Left renal pelvis (tissue), 4 donors: ENCODE data around the gene TUBA4A. TPM values are rescaled to one million over a fixed set of nuclear protein-coding genes. Genes with fewer than 3 reads are reported as not detected.
A peak's percentile ranks its signal among the peaks of the same experiment; 100 is the strongest.

ENCODE experiments used
- DNase-seq, 4 donors: peaks; one replicate each; pipeline ENCODE4 v3.0.0-alpha.2; 2013; ENCODE audit warnings: low read depth in 4 of 4, low spot score in 3 of 4
- polyA plus RNA-seq, 4 donors: library from polyadenylated mRNA; unstranded; fragments of 120-200 nt; gene quantifications; one replicate each; pipeline ENCODE4 v1.2.1, GENCODE V29; 2013; ENCODE audit not compliant: insufficient read length in 4 of 4

TUBA4A gene
- polyA plus RNA-seq, result 10 to 100 TPM in 3 of 4 donors, 1 to 10 TPM in 1; 3.4 to 53.8 (median 33.6) TPM

DNA sequence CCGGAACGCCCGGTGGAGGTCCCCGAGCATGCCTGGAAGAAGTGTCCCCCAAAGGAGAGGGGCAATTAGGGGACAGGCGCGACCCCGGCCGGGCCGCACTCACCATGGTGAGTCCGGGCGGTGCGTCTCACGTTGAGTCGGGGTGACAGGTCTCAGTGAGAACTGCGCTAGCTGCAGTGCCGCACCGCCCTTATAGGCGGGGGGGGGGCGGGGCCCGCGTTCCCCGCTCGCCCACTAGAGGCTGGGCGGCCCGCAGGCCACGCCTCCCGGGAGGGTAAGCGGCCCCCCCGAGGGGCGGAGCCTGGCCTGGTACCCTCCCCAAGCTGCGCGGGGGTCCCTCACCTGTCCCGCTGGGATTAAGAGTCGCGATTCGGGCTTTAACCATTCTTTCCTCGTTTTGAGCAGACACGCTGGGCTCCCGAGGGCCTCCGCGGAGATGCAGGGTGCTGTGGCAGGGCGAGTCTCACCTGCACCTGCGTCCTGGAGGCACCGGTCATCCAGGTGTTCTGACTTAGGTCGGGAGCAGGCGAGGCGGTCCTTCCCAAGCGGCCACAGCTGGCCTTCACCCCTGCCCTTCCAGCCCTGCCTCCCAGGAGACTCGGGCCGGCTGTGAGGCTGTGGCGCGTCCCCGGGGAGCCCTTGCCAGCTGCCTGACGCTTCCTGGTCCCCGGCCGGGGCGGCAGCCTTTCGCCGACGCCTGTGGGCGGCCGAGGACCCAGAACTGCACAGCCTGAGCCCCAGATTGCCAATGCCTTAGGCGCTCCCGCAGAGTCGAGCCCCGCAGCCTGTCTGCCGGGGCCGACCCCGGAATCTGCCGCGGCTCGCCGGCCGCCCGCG is at the start of gene TUBA4A:
TSS of gene TUBA4A (minus strand) at position 166 of the 837 bp plus-strand sequence. CDS start at position 106, 60 bp downstream.
- DNase-seq, result no peak

DNA sequence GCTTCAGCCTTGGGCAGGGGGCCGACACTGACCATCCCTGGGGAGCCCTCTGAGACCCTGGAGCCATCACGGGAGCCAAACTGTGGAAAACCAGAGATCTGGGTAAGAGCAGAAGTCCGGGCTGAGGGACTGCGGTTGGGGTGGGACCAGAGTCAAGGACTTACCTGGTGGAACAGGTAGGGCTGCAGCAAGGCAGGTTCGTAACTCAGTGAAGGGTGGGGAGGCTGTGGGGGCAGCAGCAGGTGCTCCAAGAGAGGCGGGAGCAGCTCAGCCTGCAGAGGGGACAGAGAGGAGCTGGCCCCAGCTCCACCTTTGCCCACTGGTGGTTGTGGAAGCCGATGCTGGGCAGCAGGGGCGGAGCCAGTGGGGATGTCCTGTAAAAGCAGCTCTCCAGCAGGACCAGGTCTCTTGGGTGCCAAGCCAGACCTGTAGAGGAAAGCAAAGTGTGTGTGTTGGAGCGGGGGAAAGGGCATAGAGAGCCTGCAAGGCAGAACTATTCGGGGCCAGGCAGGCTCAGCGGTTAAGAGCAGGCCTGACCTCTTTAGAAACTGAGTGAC is 48.8 kb upstream of the TUBA4A start:
- no peak for DNase-seq

DNA sequence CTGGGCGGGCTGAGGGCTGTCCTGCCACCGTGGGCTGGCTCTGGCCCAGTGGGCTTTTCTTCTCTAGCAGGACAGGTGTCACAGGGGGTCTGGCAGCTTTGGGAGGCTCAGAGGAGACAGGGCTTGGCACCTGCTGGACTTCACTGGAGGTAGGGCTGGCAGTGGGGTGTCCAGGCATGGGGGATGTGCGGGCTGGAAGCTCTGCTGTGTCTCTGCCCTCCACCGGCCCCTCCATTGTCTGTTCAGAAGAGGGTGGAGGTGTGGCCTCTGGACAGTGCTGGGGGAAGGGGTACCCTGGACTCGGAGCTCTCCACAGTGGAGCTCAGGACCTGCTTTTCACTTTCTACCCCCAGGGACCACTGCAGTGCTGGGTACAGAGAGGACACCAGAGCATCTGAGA is 46.3 kb upstream of the TUBA4A start:
- no peak for DNase-seq

DNA sequence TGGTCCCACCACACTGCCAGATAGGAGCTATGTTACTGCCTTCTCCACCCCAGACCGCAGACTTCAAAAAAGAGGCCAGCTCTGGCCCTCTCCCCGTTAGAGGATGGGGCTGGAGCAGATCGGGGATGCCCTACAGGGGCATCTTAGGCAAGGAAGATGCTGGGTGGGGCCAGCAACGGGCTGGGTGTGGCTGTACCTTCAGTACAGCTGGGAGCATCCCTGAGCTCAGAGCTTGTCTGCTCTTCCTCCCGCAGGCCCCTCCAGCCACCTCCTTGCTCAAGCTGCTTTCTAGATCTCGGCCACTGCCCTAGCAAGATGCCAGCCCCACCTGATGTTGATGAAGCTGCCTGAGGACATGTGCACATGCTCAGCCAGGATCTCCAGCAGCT is 45.6 kb upstream of the TUBA4A start:
- no peak for DNase-seq

DNA sequence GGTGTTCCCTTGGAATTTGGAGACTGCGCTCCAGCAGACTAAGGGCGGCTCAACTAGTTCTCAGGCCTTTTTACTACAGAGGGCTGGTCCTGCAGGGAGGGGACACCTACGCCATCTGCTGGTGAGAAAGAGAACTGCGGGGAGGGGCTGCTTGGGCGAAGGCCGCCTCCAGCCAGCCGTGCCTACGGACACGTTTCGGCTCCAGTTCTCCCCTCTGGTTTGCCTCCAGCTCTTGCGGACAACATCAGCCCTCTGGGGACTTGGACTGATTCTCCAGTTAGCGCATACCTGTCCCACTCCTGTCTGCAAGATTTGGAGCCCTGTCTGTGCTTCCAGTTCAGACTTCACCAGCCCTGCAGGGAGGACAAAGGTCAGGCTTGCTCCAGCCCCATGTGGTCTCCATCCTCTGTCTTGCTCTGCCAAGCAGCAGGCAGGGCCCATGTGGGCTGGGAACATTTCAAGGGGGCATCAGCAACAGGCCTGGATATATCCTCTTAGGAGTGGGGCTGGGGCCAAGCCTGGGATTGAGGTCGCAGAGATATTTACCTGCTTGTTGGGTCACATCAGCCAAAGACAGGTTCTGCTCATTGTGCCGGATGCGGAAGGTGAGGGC is 45.1 kb upstream of the TUBA4A start:
- DNase-seq, result peak in 2 of 4 donors; percentile 68 to 72

DNA sequence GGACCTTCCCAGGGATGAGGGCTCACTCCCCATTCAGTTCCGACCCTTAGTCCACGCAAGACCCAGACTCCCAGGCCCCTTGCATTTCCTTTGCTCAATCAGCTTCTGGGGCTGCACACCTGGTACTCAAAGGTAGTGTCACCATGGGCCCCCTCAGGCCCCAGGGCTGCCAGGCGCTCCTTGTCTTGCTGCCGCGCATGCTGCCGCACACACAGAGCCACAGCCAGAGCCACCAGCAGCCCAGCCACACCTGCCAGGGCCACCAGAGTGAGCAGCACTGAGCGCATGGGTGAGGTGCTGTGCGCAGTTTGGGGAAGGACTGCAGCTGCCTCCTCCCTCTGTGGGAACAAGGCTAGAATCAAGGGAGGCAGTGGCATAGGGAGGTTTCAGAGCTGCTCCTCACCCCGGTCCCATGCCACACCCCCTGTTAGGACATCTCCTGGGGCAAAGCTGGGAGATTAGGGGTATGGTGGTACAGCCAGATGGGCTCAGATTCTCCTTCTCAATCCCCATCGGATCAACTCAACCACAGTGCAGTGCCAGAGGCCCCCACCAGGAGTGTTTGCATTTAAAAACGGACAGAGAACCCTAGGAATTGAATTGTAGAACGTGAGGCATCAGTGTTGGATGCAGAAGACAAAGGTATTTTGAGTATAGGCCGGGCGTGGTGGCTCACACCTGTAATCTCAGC is 44.2 kb upstream of the TUBA4A start:
- no peak for DNase-seq

DNA sequence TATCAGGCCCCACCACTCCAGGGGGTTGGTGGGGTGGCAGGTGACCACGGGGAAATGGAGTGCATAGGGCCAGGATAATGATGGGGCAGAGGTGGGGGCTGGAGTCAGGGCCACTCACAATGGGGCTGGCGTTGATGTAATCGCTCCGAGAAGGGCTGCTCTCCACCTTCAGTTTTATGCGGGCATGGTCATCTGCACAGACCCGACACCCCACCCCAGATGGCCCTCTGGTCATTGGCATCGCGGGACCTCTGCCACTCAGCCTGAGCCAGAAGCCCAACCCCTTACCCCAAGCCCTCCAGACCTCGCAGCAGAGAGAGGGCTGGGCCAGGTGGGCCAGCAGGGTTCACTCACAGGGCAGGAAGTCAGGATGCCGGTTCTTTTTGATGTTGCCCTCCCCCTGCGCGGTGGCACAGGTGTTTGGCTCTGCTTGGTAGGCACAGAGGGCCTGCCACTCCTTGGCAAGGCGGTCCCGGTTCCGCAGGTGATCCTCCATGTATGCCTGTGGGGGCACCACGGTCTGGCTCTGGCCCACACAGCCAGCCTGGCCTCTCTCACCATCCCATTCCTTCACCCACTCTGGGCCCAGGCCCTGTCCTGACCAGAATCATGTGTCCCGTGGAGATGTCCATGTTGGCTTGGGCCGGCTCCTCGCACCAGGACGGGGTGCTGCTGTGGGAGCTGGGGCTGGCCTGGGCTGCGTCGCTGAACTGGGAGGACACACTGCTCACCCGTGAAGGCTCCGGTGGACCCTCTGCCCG is 43.1 kb upstream of the TUBA4A start:
- no peak for DNase-seq

DNA sequence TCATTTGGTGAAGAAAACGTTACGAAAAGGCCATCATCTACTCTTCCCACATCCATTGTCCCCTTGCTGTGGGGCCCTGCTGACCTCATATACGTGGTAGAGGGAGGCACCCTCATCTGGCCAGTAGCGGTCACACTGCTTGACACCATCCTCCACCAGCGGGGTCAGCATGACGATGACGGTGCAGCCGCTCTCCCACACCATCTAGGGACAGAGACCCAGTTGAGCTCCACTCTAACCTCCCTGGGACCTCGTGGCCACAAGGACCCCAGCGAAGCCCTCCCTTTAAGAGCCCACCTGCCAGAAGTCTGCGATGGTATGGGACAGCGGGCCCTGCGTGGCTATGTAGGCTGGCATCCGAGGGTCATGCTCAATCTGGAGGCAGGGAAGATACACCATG is 42.4 kb upstream of the TUBA4A start:
- no peak for DNase-seq

DNA sequence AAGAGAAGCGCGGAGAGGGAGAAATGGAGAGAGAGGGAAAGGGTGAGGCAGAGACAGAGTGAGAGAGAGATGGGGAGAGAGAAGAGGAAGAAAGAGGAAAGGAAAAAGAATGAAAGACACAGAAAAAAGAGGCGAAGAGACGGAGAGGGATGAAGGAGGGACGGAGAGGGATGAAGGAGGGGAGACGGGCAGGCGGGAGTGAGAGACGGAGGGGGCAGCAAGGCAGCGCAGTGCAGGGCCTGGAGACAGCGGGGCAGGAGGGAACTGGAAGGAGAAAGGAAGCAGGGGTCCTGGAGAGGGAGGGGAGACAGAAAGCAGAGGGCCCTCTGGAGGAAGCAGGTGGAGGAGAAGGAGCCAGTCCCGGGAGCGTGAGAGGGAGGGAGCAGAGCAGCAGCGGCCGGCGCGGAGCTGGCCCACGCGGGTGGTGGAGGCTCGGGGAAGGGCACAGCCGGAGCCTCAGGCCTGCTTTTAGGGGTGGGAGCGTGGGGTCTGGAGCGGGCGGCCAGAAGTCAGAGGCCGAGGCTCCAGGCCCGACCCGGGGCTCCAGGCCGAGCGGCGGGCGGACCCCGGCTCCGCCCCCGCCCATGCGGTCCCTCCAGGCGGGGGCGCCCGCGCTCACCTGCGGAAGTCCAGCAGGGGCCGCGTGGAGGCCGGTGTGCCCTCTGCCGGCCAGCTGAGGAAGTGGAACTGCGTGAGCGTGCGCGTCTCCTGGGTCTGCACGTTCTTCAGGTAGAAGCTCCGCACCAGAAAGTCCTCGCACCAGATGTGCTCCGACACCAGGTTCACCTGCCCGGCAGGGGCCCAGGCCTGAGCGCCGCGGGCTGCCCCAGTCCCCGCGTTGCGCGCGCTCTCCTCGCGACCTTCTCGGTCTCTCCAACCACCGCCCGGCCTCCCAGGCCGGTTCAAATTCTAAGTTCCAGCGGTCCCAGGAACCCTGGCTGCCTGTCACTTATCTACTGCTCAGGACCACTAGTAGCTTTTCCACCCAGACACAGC is 40.9 kb upstream of the TUBA4A start:
- peak in 3 of 4 donors; percentile 71 to 79 (median 78) for DNase-seq

DNA sequence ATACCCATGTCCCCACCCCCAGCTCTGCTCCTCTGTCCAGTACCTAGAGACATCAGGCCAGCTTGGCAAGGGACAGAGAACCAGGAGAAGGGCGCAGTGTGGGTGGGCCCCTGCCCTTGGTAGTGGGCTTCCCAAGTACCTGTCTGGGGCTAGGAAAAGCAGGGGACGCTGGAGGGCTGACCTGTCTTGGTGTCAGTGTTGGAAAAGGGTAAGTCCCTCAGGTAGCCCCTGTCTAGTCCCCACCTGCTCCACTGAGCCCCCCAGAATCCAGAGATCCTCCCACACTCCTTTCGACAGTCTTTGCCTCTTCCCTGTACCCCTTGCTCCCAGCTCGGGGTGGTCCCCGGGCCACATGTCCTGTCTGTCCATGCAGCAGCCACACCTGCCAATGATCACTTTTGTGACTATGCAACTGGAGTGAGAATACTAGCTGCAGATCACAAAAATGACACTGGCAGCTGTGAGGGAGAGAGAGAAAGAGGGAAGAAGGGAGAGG is 40.1 kb upstream of the TUBA4A start:
- no peak for DNase-seq

DNA sequence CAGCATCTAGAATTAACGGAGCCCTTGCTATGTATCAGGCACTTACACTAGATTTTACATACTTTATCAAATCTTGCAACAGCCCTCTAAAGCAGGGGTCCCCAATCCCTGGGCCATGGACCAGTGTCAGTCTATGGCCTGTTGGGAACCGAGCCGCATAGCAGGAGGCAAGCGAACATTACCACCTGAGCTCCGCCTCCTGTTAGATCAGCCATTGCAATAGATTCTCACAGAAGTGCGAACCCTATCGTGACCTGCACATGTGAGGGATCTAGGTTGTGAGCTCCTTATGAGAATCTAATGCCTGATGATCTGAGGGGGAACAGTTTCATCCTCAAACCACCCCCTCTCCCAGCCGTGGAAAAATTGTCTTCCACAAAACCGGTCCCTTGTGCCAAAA is 38.9 kb upstream of the TUBA4A start:
- no peak for DNase-seq

DNA sequence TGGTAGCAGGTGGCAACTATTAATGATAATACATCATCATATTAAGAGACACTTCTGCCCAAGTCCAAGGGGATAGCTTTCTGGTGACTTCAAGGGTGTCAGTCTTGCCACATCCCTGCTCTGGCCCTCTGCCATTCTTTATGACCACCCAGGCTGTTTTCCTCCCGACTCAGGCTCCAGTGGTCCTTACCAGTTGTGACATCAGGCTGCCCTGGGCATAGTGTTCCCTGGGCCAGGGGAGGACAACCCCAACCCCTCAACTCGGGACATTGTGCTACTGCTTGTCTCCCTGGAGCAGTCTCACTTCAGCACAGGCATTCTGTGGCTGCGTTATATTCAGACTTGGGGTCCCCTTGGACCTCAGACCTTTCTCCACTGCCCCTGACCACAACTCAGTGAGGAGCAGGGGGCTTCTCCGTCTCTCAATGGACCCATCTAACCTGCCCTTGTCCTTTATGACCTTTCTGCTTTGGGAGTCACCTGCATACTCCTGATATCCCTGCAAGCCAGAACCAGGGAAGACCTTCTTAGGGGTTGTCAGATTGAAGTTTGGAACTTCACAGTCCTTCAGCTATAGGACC is 38.3 kb upstream of the TUBA4A start:
- no peak for DNase-seq

DNA sequence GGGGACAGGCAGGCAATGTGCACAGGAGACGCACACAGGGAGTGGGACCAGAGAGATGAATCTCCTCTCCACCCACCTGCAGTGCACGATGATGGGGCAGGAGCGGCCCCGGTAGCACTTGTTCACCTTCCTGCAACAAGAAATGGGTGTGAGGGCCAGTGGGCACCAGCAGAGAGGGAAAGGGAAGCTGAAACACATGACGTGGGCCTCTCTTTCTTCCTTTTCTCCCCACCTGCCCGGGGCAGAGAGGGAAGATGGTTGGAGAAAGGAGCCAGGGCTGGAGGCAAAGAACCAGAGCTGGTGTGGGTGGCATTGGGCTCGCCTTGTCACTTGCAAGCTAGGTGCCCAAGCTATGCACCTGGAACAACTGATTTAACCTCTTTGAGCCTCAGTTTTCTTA is 37.7 kb upstream of the TUBA4A start:
- DNase-seq, result no peak

DNA sequence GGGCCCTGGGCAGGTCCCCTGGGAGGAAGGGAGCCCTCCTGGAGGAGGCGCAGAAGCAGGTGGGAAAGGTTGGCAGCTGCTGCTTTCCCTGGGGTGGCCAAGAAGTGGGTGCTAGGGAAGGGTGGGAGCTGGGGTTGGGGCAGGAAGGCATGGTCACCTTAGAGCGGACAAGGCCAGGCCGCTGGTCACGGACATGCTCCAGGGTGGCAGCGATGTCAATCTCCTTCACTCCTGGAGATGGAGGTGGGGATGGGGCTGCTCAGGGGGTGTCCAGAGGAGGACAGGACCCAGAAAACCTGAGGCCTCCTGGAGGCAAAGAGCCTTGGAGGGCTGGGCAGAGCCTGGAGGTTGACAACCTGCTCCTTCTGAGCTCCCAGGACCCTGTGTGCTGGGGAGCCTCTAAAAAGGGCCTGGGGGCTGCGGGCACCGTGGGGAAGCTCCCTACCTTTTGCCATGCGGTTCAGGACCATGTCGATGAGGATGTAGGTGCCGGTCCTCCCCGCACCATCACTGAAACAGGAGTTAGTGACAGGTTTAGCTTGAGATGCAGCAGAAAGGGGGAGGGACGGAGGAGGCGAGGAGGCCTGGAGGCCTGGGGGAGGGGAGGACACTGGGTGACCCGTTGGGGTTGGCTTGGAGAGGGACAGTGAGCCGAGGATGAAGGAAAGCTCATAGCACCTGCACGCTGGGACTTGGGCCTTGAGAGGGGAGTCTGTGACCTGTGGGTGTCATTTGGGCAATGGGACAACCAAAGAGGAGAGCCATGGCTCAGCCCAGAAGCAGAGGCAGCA is 36.9 kb upstream of the TUBA4A start:
- DNase-seq, result no peak

DNA sequence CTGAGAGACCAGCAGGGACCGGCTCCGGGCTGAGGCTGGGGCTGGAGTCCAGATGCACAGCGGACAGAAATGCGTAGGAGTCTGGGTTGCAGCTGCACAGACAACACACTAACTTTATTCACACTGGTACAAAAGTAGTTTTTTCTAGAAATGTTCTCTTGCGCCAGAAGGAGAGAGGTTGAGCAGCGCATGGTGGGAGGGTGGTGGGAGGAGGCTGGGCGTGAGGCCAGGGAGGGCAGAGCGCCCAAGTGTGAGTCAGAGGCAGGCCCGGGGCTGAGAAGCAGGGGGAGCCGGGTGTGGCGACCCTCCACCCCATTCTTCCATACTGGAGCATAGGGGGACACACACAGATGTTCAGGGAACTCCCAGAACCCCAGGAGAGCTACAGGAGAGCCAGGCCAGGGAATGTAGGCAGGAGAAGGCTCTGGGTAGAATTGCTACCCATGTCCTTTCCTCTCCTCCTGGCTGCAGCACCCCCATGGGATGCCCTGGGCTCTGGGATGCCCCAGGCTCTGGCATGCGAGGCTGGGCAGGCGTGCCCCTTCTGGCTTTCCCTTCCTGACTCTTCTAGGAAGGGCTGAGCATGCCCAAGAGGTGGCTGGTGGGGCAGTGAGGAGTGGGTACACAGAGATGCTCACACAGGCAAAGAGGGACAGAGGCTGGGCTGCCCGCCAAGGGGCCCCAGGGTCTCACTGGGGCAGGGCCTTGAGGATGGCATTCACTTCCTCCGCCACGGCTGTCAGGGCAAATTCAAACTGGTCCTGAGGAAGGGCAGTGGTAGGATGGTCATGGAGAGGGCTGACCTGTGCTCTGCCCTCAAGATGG is 36.0 kb upstream of the TUBA4A start:
- DNase-seq, result no peak

DNA sequence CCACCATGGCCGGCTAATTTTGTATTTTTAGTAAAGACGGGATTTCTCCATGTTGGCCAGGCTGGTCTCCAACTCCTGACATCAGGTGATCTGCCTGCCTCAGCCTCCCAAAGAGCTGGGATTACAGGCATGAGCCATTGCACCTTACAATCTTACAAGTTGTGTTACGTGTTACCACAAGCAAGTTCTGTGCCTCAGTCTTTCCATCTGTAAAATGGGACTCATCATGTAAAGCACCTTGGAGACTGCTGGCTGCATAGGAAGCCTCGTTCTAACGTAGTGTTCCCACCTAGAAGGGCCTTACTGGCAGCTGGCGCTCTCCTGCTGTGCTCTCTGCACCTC is 35.4 kb upstream of the TUBA4A start:
- no peak for DNase-seq

DNA sequence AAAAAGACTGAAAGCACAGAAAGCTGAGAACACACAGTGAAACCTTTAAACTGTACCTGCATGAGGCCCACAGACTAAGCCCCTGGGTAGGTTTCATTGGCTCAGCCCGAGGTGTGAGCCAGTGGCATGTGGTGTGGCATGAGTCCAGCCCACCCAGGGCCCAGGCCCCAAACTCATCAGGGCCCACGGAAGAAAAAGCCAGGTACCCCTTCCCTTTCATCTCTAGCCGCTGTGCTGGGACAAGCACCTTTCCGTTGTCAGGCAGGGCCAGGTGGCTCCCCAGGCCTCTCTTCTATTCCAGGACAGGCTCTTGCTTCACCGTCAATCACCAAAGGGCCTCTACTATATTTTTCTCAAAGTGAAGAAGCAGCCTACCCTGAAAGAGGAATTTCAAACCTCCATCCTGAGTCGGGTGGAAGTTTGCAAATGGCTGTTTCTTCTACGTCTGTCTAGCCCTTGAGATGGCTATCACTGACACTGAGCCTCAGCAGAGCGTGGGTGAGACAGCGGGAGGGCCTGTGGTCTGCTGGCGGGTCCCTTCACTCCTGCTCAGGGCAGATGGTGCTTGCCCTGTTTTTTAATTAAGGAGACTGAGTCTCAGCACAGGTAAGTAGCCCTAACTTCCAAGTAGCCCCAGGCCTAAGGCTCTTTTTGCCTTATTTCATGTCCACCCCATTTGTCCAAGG is 34.0 kb upstream of the TUBA4A start:
- DNase-seq, result no peak
